Central memory CD4-positive, alpha-beta T cell (primary cell): ENCODE data around the gene TNFRSF8.
"Not testable (repeated sequence)": the region's sequence is repeated elsewhere in the genome, so short reads cannot be mapped to it uniquely, and the experiment has no call there.

Source experiments
- DNase-seq: peaks from one replicate; pipeline ENCODE4 v3.0.0; 2022
- total RNA-seq, 3 experiments: gene quantifications; one replicate each; lab custom pipeline; 2026; lab: John Stamatoyannopoulos, UW

TNFRSF8 gene
- total RNA-seq = 0.05 to 2.4 (median 1.2) reads per million in 3 experiments

- no peak for DNase-seq
Observed at GRCh38 chr1:12063141-12064072, at the start of gene TNFRSF8. TNFRSF8 (plus strand) TSS chr1:12063303; CDS start chr1:12063599, 296 bp downstream.

GRCh38 chr1:12014141-12014991, 48.7 kb upstream of the TNFRSF8 start:
- no peak for DNase-seq

- DNase-seq = no peak
Observed at GRCh38 chr1:12015001-12015491, 48.1 kb upstream of the TNFRSF8 start.

- DNase-seq = no peak
Observed at GRCh38 chr1:12015499-12015898, 47.6 kb upstream of the TNFRSF8 start.

- no peak for DNase-seq
Observed at GRCh38 chr1:12016182-12016581, 46.9 kb upstream of the TNFRSF8 start.

GRCh38 chr1:12019858-12020509, 43.1 kb upstream of the TNFRSF8 start:
- DNase-seq = no peak

- no peak for DNase-seq
Observed at GRCh38 chr1:12021616-12022015, 41.5 kb upstream of the TNFRSF8 start.

GRCh38 chr1:12022036-12022435, 41.1 kb upstream of the TNFRSF8 start:
- no peak for DNase-seq

- DNase-seq = no peak
Observed at GRCh38 chr1:12026586-12026985, 36.5 kb upstream of the TNFRSF8 start.

- no peak for DNase-seq
Observed at GRCh38 chr1:12028248-12028647, 34.9 kb upstream of the TNFRSF8 start.

GRCh38 chr1:12028957-12029511, 34.1 kb upstream of the TNFRSF8 start:
- DNase-seq = no peak

- no peak for DNase-seq
Observed at GRCh38 chr1:12029720-12030339, 33.3 kb upstream of the TNFRSF8 start.

- no peak for DNase-seq
Observed at GRCh38 chr1:12031039-12031980, 31.8 kb upstream of the TNFRSF8 start.

GRCh38 chr1:12032161-12032621, 30.9 kb upstream of the TNFRSF8 start:
- no peak for DNase-seq

GRCh38 chr1:12033441-12033840, 29.7 kb upstream of the TNFRSF8 start:
- DNase-seq = not testable (repeated sequence)

GRCh38 chr1:12034381-12034801, 28.7 kb upstream of the TNFRSF8 start:
- no peak for DNase-seq

- DNase-seq = no peak
Observed at GRCh38 chr1:12035312-12035711, 27.8 kb upstream of the TNFRSF8 start.

GRCh38 chr1:12037486-12038355, 25.4 kb upstream of the TNFRSF8 start:
- DNase-seq = no peak

- no peak for DNase-seq
Observed at GRCh38 chr1:12038356-12039163, 24.5 kb upstream of the TNFRSF8 start.
